DMS153 treated with DMSO at 0.1 percent for 48 hours (cell line): ENCODE measurements around the gene ADGRD1.

Experiments
- DNase-seq: peaks from one replicate; lab custom pipeline; 2025; ENCODE audit not compliant: unreplicated experiment; lab: John Stamatoyannopoulos, UW

The ADGRD1 gene

GRCh38 chr12:130965214-130965613 lies 11.5 kb downstream of the ADGRD1 start:
- DNase-seq: no peak

GRCh38 chr12:130965668-130966067 lies 12.0 kb downstream of the ADGRD1 start:
- no peak for DNase-seq

DNA sequence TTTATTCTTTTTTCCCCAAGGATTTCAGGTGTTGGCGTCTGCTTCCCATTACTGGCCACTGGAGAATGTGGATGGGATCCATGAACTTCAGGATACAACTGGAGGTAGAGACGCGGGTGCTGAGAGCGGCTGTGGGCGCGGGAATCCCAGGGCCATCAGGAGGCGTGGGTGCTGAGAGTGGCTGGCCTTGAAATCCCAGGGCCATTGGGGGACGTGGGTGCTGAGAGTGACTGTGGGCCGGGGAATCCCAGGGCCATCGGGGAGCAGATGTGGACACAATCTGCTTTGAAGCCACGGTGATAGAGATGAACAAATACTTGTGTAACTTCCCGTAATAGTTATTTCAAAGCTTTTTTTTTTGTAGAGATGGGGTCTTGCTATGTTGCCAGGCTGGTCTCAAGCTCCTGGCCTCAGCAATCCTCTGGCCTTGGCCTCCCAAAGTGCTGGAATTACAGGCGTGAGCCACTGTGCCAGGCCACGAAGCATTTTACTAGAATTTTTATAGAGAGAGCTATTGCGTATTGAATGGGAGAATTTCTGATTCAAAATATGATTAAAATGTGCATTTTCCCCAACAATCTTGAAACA lies 12.8 kb downstream of the ADGRD1 start:
- no peak for DNase-seq

DNA sequence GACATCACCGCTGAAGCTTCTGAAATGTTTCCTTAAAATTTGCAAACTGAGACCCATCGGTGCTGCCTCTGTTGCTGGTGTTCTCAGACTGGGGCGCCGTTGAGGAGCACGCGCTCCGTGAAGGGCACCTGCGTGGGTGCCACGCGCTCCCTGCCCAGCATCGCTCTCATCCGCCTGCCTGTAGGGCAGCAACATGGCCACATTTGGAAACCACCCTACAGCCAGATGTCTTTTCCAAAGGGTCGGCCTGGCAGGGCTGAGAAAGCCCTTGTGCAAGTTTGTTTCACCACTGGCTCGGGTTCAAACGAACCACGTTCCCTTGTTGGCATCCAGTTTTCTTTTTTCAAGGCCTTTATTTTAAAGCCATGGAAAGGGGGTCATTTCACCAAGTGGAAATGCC lies 13.9 kb downstream of the ADGRD1 start:
- no peak for DNase-seq

DNA sequence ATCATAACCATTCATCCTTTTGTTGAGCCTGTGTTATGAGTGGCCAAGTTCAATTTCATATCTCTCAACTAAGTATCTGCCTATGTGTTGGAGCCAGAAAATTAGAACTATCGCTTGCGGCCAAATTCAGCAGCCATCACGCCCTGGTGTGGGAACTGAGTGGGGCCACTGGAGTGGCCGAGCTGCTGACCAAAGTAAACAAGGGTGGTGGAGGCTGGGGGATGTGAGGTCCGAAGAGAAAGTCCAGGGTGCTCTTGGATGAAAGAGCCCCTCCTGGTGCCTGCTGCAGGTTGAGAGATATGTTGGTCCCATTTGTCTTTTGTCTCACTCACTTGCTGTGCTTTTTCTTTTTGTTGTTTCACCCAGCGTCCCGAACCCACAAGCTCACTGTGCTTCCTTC lies 14.9 kb downstream of the ADGRD1 start:
- no peak for DNase-seq

GRCh38 chr12:130969223-130969622 lies 15.5 kb downstream of the ADGRD1 start:
- DNase-seq: no peak

GRCh38 chr12:130970165-130970907 lies 16.6 kb downstream of the ADGRD1 start:
- DNase-seq: no peak

GRCh38 chr12:130970908-130971233 lies 17.2 kb downstream of the ADGRD1 start:
- DNase-seq: no peak

DNA sequence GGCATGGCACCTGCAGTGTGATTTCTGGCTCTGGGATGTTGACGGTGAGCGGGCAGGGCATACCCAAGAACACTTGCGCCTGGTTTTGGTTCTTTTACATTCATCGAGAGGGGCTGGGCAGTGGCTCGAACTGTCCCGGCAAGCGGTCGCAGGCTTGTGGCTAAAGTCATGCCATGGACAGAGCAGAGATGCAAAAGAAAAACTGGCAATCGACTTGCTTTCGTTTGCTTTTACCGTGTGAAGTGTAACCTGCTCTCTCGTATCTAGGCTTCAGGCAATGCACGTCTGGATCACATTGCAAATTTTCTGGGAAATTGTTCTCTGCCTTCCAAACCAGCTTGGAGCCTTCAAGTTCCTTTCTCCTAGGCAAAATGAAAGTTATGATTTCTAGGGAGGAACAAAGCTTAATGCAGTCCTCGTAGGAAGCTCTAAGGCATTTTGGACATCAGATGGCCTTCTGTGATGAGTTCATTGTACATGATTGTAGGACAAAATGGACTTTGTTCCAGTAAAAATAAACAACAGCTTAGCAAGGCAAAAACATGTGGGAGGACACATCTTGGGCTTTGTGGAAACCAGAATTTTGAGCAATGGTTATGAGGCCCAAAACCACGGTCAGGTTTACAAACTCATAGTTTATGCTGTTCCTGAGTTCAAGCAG lies 18.3 kb downstream of the ADGRD1 start:
- DNase-seq: no peak

DNA sequence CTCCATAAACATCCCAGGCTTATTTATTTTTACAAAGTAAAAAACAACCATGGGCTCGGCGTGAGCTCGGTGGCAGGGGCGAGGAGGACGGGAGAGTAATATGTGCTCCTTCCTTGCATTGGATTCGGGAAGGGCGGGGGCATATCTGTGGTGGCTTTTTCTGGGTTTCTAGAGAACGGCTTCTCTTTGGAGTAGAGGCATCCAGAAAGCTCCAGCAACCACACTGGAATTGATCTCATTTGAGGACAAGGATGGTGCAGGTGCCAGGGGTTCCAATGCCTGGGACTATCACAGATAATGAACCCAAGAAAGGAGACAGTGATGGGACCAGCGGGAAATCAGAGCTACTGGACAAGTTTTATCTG lies 18.9 kb downstream of the ADGRD1 start:
- DNase-seq: no peak

- DNase-seq: no peak
These were observed 19.4 kb downstream of the ADGRD1 start for GRCh38 chr12:130973109-130973508.

- no peak for DNase-seq
These were observed 20.2 kb downstream of the ADGRD1 start for GRCh38 chr12:130973906-130974305.

DNA sequence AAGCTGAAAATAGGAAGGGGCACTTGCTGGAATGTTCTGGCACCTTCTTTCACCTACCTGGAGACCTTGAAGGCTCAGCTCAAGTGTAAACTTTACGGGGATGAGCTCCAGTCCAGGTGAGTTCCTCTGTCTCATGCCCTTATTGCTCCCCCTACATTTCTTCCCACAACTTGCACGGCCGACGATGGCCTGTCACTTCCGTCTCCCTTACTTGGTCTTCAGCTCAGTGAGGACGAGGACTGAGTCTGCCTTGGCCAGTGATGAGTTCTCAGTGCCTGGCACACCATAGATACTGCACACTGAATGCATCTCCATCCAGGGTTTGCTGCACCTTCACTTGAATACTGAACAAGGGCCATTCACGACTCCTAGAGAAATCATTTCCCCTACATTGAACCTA lies 21.4 kb downstream of the ADGRD1 start:
- DNase-seq: no peak

GRCh38 chr12:130976171-130976720 lies 22.5 kb downstream of the ADGRD1 start:
- no peak for DNase-seq

DNA sequence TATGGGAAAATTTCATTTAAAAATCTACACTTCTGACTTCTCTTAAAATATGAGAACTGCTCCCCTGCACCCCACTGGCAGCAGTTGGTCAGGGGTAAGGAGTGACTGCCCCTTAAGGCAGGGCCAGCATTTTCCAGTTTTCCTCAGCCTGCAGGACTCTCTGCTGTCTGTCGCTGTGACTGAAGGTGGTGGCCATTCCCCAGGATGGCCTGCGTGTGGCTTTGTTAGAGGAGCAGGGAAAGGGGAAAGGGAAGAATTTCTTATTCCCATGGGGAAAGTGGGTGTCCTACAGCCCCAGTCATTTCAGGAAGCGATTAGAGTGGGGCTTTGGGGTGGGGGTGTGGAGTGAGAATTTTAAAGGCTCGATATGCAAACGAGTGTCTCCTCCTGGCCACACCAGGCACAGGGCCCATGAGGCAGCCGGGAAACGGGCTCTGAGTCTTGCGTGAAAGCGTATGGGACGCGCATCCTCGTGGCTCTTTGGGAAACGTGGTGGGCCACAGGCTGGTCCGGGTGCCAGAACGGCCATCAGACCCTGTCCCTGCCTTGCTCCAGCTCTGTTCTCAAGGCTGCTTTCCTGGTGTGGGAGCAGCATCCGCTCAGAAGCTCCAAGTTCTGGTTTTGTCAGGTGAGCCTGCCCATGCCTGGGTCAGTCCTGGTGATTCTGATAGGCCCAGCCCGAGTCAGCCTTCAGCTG lies 23.5 kb downstream of the ADGRD1 start:
- DNase-seq: no peak

- no peak for DNase-seq
These were observed 24.0 kb downstream of the ADGRD1 start for GRCh38 chr12:130977743-130978095.

GRCh38 chr12:130978785-130979184 lies 25.1 kb downstream of the ADGRD1 start:
- DNase-seq: no peak

DNA sequence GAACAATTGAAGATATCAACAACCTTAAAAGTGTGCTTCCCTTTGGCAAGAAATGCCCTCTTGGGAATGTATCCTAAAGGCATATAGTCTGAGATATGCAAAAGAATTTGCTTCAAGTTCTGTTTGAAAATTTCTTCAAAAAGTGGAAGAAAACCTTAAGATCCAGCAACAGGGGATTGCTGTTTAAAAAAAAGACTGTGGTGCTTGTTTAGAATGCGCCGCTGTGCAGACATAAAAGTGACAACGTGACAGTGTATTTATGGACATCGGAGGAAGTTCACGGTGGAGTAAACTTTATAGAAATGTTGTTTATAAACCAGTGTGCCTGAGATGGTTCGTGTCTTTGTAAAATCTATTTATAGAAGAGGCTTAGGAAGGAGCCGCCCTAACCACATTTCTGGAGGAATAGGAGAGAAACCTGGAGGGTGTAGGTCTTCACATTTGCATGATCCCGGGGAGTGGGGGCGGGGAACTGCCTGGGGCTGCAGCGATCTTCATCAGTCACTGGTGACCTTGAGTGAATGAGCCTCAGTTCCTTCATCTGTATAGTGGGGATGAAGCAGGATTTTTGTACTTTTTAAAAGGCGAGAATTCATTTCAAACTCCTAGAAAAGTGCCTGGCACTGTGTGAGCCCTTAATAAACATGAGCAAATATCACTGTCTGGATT lies 27.5 kb downstream of the ADGRD1 start:
- DNase-seq: no peak

DNA sequence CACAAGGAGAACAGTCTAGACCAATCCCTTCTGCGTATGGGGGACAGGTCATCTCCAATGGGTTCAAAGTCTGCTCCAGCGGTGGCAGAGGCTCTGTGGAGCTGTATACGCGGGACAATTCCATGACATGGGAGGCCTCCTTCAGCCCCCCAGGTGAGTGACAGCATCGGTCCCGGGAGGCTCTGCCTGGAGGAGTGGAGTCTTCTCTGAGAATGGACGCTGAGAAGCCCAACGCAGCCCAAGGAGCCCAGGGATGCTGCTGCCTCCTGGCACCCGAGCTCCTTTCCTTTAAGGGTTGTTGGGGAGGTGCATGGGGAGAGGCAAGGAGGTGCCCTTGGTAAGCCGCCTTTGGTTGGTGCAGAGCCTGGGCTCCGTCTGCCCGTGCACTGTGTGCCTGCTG lies 28.2 kb downstream of the ADGRD1 start:
- no peak for DNase-seq

DNA sequence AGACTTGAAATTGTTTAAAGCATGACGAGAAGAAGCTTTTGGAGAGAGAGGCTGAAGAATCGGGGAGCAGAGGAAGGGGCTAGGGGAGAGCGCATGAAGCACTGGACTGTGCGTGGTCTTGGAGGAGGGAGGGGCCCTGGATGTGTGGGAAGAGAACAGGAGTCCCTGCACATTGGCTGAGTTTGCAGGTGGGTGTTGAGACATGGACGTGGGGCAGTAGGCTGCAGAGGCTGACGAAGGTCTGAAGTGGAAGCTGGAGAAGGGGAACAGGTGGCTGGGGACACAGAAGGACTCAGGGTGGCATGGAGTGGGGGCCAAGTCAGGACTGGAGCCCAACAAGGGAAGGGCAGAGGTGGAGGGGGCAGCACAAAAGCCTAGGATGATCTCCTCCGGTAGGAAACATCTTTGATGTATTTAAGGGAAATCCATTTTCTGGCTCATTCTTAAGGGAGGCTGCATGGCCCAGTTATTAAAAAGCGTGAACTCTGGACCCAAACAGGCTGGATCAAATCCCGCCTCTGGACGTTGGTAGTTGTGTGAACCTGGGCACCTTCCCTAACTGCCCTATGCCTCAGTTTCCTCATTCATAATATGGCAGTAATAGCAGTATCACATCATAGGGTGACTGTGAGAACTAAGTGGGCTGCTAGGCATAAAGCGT lies 29.0 kb downstream of the ADGRD1 start:
- DNase-seq: no peak
